ENCODE measurements around the gene DDX1. TPM values are rescaled to one million over a fixed set of nuclear protein-coding genes. Genes with fewer than 3 reads are reported as not detected.

DDX1 gene
- total RNA-seq, 1 donor: 120 TPM

GRCh38 chr2:15626126-15626525 lies 34.5 kb downstream of the DDX1 start:
- DNase-seq (ENCODE audit: low read depth): no peak
- H3K4me3 ChIP-seq (ENCODE audit: low read depth, low read length): no peak overlapping the region
- no peak for TF ChIP-seq CTCF (IDR thresholded peaks at IDR 0.05; ENCODE audit: insufficient read depth, low read depth, low read length)

DNA sequence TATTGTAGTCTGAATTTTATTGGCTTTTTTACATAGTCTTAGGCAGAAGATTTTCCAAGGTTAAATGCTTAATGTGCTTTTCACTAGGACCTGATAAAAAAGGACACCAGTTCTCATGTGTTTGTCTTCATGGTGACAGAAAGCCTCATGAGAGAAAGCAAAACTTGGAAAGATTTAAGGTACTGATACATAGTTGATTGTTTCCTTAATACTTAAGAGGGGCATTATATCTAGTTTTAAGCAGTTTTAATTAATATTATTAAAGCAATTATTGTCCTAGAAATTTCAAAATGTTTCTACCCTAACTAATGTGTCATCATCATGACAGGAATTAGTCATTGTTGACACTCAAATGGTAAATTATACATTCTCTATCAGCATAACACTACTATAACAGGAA lies 35.3 kb downstream of the DDX1 start:
- no peak for DNase-seq (ENCODE audit: low read depth)
- TF ChIP-seq CTCF (IDR thresholded peaks at IDR 0.05; ENCODE audit: insufficient read depth, low read depth, low read length): no peak
- no peak overlapping the region for H3K4me3 ChIP-seq (ENCODE audit: low read depth, low read length)

DNA sequence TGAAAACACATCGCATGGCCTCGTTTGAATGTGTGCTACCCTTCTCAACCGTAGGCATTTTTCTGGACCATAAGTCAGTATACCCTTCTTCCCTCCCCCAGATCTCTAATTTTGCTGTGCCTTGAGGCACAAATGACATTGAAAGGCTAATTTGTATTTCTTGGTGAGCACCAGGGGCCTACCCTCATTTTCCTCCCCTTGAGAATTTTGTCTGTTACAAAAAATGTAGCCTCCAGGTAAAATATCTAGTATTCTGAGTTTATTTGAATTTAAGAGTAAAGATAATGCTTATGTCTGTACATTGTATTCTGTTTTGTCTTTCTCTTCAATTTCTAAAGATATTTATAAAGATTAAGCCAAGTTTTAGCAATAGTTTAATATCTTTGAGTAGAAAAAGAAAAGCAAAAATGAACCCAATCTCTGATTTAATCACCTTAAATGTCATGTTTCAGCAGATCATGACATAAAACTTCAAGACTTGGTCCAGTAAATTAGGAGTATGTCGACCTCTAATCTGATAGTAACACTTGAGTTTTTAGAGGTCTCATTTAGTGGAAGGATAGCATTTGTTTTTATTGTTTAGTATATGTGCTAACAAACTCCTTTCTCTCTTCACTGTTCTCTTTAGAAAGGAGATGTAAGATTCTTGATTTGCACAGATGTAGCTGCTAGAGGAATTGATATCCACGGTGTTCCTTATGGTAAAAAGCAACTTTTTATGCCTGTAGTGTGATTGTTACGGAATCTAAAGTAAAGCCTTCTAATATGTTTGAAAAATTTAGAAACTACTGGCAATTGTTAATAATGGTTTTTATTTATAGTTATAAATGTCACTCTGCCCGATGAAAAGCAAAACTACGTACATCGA lies 36.4 kb downstream of the DDX1 start:
- no peak for DNase-seq (ENCODE audit: low read depth)
- TF ChIP-seq CTCF (IDR thresholded peaks at IDR 0.05; ENCODE audit: insufficient read depth, low read depth, low read length): no peak
- no peak overlapping the region for H3K4me3 ChIP-seq (ENCODE audit: low read depth, low read length)

DNA sequence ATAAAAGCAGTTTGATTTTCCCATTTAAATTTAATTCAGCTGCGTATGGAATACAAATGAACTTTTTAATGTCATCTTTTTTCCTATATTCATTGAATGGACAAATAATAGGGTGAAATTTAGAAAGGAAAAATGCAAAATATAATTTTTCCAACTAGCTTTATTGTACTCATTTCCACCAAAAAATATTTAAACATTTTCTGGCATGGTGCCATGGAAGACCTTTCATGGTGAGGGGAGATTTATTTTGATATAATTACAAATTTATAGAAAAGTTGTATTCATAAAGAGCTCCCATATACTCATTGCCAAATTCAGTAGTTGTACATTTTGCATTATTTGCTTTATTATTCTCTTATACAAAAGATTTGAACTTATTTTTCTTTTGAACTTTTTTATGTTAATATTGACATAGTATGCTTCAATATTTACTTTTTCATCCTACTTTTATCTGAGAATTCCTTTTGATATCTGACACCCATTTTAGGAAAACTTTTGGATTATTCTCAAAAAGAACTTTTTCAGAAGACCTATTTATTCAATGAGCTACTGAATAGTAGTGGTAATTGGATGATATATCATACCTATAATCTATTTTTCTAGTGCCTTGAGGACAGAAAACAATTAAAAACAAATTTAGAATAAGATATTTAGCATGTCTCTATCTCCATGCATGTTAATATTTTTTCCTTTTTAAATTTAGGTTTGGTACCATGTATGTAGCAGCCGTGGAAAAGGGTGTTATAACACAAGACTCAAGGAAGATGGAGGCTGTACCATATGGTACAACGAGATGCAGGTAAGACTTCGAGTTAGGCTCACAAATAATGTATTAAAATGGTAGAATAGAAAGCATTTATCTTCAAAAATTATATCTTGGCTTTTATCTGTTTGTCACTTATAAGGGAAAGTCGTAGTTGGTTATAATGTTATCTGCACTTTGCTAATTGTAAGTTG lies 37.5 kb downstream of the DDX1 start:
- TF ChIP-seq CTCF (IDR thresholded peaks at IDR 0.05; ENCODE audit: insufficient read depth, low read depth, low read length): no peak
- H3K4me3 ChIP-seq (ENCODE audit: low read depth, low read length): no peak overlapping the region
- no peak for DNase-seq (ENCODE audit: low read depth)

GRCh38 chr2:15630121-15630977 lies 38.7 kb downstream of the DDX1 start:
- DNase-seq (ENCODE audit: low read depth): no peak
- no peak overlapping the region for H3K4me3 ChIP-seq (ENCODE audit: low read depth, low read length)
- TF ChIP-seq CTCF (IDR thresholded peaks at IDR 0.05; ENCODE audit: insufficient read depth, low read depth, low read length): no peak
